Tongue (tissue), 2 donors: ENCODE results near the gene SKAP1. TPM values are rescaled to one million over a fixed set of nuclear protein-coding genes. Genes with fewer than 3 reads are reported as not detected.
"Not testable (repeated sequence)": the region's sequence is repeated elsewhere in the genome, so short reads cannot be mapped to it uniquely, and the experiment has no call there.

Experiments used
- DNase-seq: peaks from one replicate; pipeline ENCODE4 v3.0.0-alpha.2; 2015
- total RNA-seq: library from RNA; depleted of rRNA; stranded (reverse); fragments of >200 nt; gene quantifications from one replicate; pipeline ENCODE4 v1.2.3, GENCODE V29; 2014

SKAP1 gene
- total RNA-seq, 1 donor from 2014 or later = 0.41 TPM

DNA sequence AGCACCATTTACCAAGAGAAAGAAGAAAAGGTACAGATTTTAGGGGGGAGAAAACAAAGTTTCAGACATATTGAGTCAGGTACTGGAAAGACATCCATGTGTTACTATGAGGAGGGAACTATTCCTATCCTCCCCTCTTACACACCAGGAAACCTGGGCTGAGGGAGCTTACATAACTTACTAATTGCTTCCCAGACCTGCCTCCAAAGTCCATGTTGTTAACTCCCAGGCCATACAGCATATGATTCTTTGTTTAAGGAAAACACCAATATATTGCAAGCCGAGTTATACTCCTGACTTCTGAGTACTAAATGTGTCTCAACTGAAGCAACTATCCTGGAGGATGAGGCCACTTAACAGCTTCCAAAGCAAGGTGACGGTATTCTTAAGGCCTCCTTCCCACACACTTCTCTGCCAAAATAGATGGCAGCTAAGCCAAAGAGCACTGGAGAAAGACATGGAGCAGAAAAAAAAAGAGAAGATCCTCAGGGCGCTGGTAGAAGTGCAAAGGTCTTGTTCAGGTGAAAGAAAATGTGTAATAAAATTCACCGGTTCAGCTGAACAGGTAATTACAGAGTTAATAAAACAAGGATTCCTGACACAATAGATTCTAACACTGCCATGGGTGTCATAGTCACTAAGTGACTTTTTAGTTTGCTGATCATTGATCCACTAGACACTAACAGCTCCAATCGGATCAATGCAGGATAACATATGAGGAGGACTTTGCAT, 151.1 kb downstream of the SKAP1 start:
- no peak for DNase-seq

DNA sequence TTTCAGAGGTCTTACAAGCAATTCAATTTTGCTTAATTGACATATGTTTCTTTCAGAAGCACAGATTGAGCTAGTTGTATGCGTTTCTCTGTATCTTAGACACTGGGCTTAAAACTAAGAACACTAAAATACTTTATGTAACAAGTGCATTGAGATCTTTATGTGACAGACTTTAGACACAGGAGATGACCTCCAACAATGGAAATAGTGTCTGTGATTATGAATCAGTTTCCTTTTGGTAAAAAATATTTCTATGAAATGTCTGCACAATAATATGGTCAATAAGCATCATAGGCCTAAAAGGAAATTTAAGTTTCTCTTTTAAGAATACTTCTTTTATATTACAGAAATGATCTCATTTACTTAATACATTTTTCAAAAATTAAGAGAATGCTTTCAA, 153.2 kb downstream of the SKAP1 start:
- no peak for DNase-seq

DNA sequence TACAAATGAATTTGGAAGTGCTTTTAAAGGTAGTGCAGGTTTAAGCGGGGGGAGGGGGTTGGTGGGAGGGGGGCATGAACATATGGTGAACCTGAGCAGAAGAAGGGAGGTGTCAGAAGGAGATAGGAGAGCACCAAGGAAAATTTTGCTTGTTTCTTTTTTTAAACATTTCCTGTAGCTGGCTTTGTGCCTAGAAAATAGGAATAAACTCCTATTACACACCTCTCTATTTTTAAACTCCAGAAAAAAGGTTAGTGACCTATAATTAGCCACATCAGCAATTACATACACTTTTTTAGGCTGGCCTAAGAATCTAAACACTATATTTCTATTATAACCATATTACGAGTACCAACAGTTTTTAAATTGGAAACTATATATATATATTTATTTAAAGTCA, 159.1 kb downstream of the SKAP1 start:
- no peak for DNase-seq

DNA sequence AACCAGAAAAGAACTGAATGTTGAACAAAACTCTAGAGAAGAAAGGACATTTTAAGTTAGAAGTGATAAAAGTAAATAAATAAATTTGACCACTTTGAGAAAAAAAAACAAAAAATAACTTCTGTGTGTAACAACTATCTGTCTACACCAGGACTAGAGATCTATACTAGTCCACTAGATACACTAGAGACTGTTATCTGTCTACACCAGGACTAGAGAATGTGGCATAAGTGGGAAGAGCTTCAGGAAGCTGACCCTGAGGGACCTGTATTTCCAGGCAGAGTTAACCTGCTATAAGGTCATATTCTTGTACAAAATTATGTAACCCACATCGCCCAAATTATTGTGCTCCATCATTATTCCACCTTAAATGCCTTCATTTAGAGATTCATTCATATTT, 160.8 kb downstream of the SKAP1 start:
- no peak for DNase-seq

DNA sequence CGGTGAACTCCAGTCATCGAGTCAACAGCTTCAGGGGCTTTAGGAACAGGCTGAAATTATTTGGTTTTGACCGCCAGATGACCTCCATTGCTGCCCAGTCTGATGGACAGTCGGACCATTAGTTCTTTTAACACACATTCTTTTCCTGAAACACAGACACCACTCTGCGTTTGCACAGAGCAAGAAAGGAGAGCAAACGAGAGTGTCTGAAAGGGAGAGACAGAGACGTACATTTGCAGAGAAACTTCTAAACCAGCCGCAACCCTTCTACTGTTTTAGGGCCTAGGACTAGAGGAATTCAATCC, 166.3 kb downstream of the SKAP1 start:
- DNase-seq = no peak

DNA sequence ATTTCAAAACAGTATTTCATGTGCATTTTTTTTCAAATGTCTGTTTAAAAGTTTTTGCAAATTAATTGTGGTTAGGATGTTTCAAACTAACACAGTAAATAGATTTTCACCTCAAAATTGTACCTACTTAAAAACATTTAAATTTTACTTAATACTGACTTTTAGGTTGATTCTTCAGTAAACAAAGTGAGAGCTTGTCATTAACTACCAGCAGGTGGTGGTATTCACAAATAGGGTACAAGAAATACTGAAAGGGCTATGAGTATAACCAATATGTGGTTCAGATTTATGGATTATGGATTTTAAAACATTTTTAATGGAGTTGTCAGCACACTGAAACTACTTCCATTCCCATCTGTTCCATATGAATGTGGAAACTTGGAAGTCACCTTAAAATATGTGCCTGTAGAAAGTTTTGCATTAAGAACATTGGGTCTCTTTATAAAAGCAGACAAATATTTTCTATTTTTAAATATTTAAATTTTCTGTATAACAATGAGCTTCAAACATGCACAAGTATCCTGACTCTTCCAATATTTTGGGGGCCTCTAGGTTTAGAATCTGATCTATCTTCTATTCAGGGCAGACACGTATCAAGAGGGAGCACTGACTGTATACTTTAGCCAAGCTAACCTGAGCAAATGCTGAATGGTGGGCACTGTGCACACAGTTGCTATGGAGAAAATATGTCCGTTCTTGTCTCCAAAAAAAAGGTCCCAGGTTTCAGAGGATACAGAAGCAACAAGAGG, 166.9 kb downstream of the SKAP1 start:
- DNase-seq = no peak

DNA sequence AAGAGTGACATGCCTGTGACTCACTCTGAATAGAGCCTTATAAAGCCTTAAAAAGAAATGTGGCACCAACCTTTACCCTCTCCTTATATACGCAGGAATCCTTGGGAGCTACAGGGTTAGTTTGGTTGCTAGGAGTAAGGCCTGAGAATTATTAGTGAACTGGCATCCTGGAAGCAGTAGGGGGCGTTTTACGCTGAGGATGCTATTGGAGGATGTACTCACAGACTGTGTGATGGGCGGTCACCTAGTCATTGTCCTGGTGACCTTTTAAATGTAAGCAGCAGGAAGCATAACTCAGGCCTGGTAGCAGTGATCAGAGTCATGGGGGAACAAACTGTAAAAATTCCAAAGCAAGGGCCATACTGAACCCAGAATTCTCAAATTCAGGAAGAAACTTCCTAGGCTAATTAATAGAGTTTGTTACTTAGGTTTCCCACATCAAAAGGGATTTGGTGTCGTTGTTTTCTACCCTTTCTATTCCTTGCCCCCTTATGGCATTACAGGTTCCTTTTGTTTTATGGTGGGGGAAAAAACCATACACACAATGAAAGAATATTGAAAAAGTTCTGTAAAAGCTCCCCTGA, 168.6 kb downstream of the SKAP1 start:
- no peak for DNase-seq

- no peak for DNase-seq
Measured at GRCh38 chr17:48259694-48260291, 170.2 kb downstream of the SKAP1 start.

GRCh38 chr17:48258331-48258730, 171.7 kb downstream of the SKAP1 start:
- no peak for DNase-seq

DNA sequence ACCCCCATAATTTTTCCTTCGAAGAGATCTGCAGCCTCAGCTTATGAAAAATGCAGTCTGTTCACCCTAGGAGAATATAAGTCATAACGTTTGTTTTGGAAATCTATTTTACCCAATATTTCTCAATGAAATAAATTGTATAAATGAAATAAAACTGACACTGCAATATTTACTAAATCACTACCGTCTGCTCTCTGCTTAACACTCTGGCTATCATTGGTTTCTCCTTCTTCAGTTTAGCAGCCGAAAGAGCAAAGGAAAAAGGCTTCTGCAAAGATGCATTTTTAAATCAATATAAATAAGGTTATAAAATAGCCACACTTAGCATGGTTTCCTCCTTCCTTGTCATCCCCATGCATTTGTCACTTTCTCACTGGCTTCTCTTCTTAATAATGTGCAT, 174.3 kb downstream of the SKAP1 start:
- DNase-seq = no peak

GRCh38 chr17:48254896-48255295, 175.1 kb downstream of the SKAP1 start:
- DNase-seq = no peak

GRCh38 chr17:48253975-48254374, 176.0 kb downstream of the SKAP1 start:
- no peak for DNase-seq

- DNase-seq = no peak
Measured at GRCh38 chr17:48251950-48252349, 178.1 kb downstream of the SKAP1 start.

- no peak for DNase-seq
Measured at GRCh38 chr17:48250949-48251348, 179.1 kb downstream of the SKAP1 start.

- DNase-seq = not testable (repeated sequence)
Measured at GRCh38 chr17:48250059-48250458, 180.0 kb downstream of the SKAP1 start.

DNA sequence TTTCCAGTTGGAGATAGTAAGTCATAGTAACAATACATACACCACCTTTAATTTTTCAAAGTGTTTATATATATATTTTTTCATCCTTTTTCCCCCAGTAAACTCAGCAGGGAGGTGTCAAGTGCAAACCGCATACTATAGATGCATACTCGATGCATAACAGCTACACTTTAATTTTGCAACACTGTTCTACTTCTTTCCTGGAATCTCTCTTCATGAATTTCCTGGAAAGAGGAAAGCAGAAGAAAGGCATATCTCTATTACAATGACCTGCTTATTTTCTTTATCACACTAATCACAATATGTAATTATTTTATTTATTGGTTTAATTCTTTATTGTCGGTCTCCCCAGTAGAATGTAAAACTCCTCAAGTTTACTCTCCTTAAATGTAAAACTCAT, 182.4 kb downstream of the SKAP1 start:
- no peak for DNase-seq

DNA sequence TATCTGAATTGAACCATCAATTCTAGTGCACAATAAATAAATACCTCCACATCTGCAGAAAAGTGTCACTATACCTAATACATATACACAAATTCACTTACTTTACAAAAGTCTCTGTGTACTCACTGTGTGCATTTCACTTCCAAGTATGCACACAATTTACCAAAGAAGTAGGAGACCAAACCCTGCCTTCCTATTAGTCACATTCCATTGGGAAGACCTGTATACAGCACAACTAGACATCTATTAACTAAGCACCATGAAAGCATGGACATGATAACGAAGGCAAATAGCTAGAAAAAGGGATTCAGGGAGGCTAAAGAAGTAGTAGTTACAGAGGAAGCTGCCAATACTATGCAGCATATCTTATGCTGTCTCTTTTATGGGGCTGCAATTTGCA, 183.0 kb downstream of the SKAP1 start:
- no peak for DNase-seq

GRCh38 chr17:48246612-48247011, 183.4 kb downstream of the SKAP1 start:
- no peak for DNase-seq

GRCh38 chr17:48245465-48246033, 184.5 kb downstream of the SKAP1 start:
- not testable (repeated sequence) for DNase-seq

- DNase-seq = no peak
Measured at GRCh38 chr17:48244814-48245213, 185.2 kb downstream of the SKAP1 start.

GRCh38 chr17:48244121-48244711, 185.8 kb downstream of the SKAP1 start:
- no peak for DNase-seq

GRCh38 chr17:48241770-48242497, 188.1 kb downstream of the SKAP1 start:
- DNase-seq = no peak
